Measurements from ENCODE around the gene ZMYM5. TPM values are rescaled to one million over a fixed set of nuclear protein-coding genes. Genes with fewer than 3 reads are reported as not detected.
"Not testable (repeated sequence)": the region's sequence is repeated elsewhere in the genome, so short reads cannot be mapped to it uniquely, and the experiment has no call there.

The ZMYM5 gene
- total and polyA plus RNA-seq, 5 donors from 2014 or later = 21.0 to 32.9 (median 26.8) TPM

DNA sequence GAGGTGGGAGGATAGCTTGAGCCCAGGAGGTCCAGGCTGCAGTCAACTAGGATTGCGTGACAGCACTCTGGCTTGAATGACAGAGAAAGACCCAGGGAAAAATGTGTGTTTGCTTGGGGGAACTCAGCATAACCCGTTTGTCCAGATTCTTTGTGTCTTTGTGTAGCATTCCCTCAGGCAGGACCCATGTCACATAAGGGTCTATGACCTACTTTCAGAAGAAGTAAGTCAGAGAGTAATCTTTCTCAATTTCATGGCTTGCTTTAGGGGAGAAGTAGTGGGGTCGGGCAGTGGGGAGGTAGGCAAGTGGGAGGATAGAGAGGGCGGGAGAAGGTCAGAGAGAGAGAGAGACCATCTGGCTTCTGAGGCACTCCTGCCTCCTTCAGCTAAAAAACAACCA lies 68.8 kb downstream of the ZMYM5 start:
- Mint-ChIP-seq H3K4me3 (no peak overlapping the region), H3K27me3 (no peaks in the 10 kb centered on the region), H3K27ac (no peak overlapping the region), H3K36me3 (peaks cover 5% of the 10 kb centered on the region), H3K4me1 (no peaks in the 10 kb centered on the region), H3K9me3 (no peaks in the 10 kb centered on the region)
- no peak for DNase-seq
- no peak for ATAC-seq (ENCODE audit: low read depth in 2 of 2)
- H3K27me3 ChIP-seq (ENCODE audit: control insufficient read depth, insufficient read depth, low read length) = no peaks in the 10 kb centered on the region
- no peaks in the 10 kb centered on the region for H3K4me1 ChIP-seq (ENCODE audit: control insufficient read depth, insufficient read depth, low read length, poor library complexity, severe bottlenecking)
- no peaks in the 10 kb centered on the region for H3K9me3 ChIP-seq (ENCODE audit: control insufficient read depth in 2 of 2, low read length in 2 of 2)
- no peaks in the 10 kb centered on the region for H3K36me3 ChIP-seq (ENCODE audit: control insufficient read depth, insufficient read depth, low read length)
- no peak overlapping the region for H3K4me3 ChIP-seq (ENCODE audit: low read depth, low read length)
- H3K27ac ChIP-seq (ENCODE audit: insufficient read depth, low read length, poor library complexity, severe bottlenecking) = no peak overlapping the region

DNA sequence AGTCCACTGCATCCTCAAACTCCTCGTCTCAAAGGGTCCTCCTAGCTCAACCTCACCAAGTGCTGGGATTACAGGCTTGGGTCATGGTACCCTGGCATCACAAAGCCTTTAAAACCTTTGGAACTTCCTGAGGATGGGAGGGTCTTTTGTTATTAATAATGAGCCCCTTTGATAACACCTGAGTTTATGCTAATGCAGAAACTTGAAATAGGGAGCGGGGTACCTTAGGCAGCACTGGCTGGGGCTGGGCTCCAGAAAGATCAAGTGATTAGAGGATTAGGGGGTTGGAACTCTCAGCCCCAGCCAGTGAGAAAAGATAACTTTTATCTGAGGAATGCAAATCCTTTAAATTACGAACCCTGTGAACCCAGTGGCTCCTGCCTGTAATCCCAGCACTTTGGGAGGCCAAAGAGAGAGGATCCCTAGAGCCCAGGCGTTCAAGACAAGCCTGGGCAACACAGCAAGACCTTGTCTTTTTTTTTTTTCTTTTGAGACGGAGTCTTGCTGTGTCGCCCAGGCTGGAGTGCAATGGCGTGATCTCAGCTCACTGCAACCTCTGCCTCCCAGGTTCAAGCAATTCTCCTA lies 71.4 kb downstream of the ZMYM5 start:
- peaks cover 0 to 2% (median 0%) of the 10 kb centered on the region in 4 donors for H3K4me1 Mint-ChIP-seq
- no peaks in the 10 kb centered on the region for H3K36me3 Mint-ChIP-seq
- no peaks in the 10 kb centered on the region for H3K27me3 Mint-ChIP-seq
- Histone ChIP-seq H3K36me3 (ENCODE audit: control insufficient read depth, insufficient read depth, low read length) (no peaks in the 10 kb centered on the region), H3K9me3 (ENCODE audit: control insufficient read depth in 2 of 2, low read length in 2 of 2) (no peaks in the 10 kb centered on the region), H3K4me1 (ENCODE audit: control insufficient read depth, insufficient read depth, low read length, poor library complexity, severe bottlenecking) (no peaks in the 10 kb centered on the region), H3K4me3 (ENCODE audit: low read depth, low read length) (no peak overlapping the region), H3K27ac (ENCODE audit: insufficient read depth, low read length, poor library complexity, severe bottlenecking) (no peak overlapping the region), H3K27me3 (ENCODE audit: control insufficient read depth, insufficient read depth, low read length) (no peaks in the 10 kb centered on the region)
- no peak overlapping the region for H3K27ac Mint-ChIP-seq
- no peak for DNase-seq
- peak overlapping the region in 1 of 4 donors; percentile 21 for H3K4me3 Mint-ChIP-seq
- ATAC-seq (ENCODE audit: low read depth in 2 of 2) = no peak
- no peaks in the 10 kb centered on the region for H3K9me3 Mint-ChIP-seq

DNA sequence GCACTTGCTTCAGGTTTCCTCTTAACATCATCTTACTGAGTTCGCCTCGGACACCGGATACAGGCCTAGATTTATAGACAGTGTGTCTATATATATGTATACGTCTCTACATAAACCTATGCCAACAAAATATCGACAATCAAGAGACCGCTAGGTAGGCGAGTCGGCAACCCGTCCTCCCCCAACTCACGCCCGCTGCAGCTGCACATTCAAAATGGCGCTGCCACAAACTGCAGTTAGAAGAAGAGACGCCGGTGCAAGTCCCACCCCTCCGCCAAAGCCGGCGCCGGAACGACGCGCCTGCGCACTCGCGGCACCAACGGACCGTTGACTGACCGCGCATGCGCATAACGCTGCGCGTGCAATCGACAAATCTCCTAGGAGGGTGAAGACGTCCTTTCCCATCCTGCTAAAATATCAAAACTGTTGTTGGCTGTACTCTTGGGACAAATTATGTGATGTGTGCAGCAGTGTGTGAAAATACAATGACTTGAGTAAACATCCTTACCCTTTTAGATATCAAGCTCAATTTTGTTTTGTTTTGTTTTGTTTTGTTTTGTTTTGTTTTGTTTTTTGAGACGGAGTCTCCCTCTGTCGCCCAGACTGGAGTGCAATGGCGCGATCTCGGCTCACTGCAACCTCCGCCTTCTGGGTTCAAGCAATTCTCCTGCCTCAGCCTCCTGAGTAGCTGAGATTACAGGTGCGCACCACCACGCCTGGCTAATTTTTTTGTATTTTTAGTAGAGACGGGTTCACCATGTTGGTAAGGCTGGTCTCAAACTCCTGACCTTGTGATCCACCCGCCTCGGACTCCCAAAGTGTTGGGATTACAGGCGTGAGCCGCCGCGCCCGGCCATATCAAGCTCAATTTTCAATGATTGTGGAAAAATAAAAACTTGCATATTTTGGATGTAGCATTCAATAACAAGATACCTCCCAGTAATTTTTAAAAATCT lies 80.4 kb downstream of the ZMYM5 start, which contains the start of gene PSPC1:
Gene PSPC1 (minus strand): TSS at position 219 of the 956 bp plus-strand sequence. CDS start 188 bp downstream, at position 31.
- H3K4me3 Mint-ChIP-seq = peak within 1 kb of the TSS; percentile 95 to 100 (median 99)
- peaks cover 2 to 16% (median 6%) of the 10 kb centered on the region in 4 donors for H3K4me1 Mint-ChIP-seq

DNA sequence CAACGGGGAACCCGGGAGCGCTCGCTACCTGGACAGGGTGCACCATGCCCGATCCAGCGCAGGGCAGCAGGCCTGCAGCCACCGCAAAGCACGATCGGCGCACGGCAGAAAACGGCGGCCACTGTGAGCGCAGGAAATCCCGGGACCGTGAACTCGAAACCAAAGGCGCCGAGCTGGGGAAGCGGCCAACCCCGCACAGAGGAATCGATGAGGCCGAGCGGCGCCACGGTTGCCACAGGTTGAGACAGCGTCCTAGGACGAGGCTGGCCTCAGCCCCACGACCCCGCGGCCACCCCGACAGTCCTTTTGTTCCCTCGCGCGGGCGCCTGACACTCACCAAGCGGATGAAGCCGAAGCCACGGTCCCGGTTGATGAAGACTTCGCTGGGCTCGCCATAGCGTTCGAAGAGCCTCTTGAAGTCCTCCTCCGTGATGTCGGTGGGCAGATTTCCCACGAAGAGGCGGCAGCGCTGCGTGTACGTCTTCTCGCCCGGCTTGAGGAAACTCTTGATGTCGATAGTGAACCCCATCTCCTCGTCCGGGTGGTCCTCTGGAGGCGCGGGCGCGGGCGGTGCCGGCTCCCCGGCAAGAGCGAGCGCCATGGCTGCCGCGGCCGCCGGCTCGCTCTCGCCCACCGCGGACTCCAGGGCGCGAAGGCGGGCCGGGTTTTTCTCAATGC lies 81.3 kb downstream of the ZMYM5 start:
- Mint-ChIP-seq H3K27me3 (peaks cover 6% of the 10 kb centered on the region), H3K9me3 (peaks cover 0 to 6% (median 0%) of the 10 kb centered on the region in 7 donors), H3K36me3 (no peaks in the 10 kb centered on the region), H3K4me3 (peak overlapping the region; percentile 95 to 100 (median 99)), H3K27ac (peak overlapping the region; percentile 99), H3K4me1 (peaks cover 2 to 18% (median 6%) of the 10 kb centered on the region in 4 donors)
- Histone ChIP-seq H3K4me3 (ENCODE audit: low read depth, low read length) (peak overlapping the region; percentile 82), H3K9me3 (ENCODE audit: control insufficient read depth in 2 of 2, low read length in 2 of 2) (no peaks in the 10 kb centered on the region), H3K36me3 (ENCODE audit: control insufficient read depth, insufficient read depth, low read length) (no peaks in the 10 kb centered on the region), H3K27ac (ENCODE audit: insufficient read depth, low read length, poor library complexity, severe bottlenecking) (peak overlapping the region; percentile 90), H3K27me3 (ENCODE audit: control insufficient read depth, insufficient read depth, low read length) (no peaks in the 10 kb centered on the region), H3K4me1 (ENCODE audit: control insufficient read depth, insufficient read depth, low read length, poor library complexity, severe bottlenecking) (peaks cover 3% of the 10 kb centered on the region)
- peak; percentile 36 to 70 (median 50) for DNase-seq
- ATAC-seq (ENCODE audit: low read depth in 2 of 2) = peak; percentile 40 to 43

More for the DNA sequence above, 80.4 kb downstream of the ZMYM5 start, which contains the start of gene PSPC1:
- peak within 1 kb of the TSS; percentile 99 for H3K27ac Mint-ChIP-seq
- peak within 1 kb of the TSS; percentile 90 for H3K27ac ChIP-seq (ENCODE audit: insufficient read depth, low read length, poor library complexity, severe bottlenecking)
- H3K27me3 ChIP-seq (ENCODE audit: control insufficient read depth, insufficient read depth, low read length); H3K9me3 ChIP-seq (ENCODE audit: control insufficient read depth in 2 of 2, low read length in 2 of 2); H3K9me3 Mint-ChIP-seq; H3K36me3 Mint-ChIP-seq; H3K4me1 ChIP-seq (ENCODE audit: control insufficient read depth, insufficient read depth, low read length, poor library complexity, severe bottlenecking); H3K27me3 Mint-ChIP-seq; H3K36me3 ChIP-seq (ENCODE audit: control insufficient read depth, insufficient read depth, low read length): not testable (repeated sequence)
- DNase-seq = peak; percentile 92 to 96 (median 95)
- H3K4me3 ChIP-seq (ENCODE audit: low read depth, low read length) = peak within 1 kb of the TSS; percentile 82
- ATAC-seq (ENCODE audit: low read depth in 2 of 2) = peak; percentile 93

DNA sequence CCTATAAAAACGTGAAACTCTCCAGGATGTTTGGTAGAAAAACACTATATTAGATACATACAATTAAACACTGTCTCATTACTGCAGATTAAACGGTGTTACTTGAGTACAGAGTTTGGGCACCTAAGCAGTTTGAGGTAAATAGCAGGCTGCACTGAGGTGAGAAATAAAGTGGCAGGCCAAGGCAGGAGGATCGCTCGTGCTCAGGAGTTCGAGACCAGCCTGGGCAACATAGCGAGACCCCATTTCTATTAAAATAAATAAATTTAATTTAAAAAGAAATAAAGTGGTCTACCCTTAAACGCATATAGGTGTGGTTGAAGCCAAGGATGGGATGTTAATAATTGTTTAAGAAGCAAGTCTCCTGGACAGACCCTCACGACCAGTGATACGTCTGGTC lies 81.9 kb downstream of the ZMYM5 start:
- H3K27me3 ChIP-seq (ENCODE audit: control insufficient read depth, insufficient read depth, low read length) = no peaks in the 10 kb centered on the region
- H3K4me1 ChIP-seq (ENCODE audit: control insufficient read depth, insufficient read depth, low read length, poor library complexity, severe bottlenecking) = peaks cover 3% of the 10 kb centered on the region
- H3K4me1 Mint-ChIP-seq = peaks cover 2 to 19% (median 6%) of the 10 kb centered on the region in 4 donors
- peak overlapping the region; percentile 95 to 100 (median 99) for H3K4me3 Mint-ChIP-seq
- peak overlapping the region; percentile 76 to 99 (median 99) for H3K27ac Mint-ChIP-seq
- H3K9me3 Mint-ChIP-seq = peaks cover 0 to 6% (median 0%) of the 10 kb centered on the region in 7 donors
- ATAC-seq (ENCODE audit: low read depth in 2 of 2) (no peak), DNase-seq (peak in 1 of 3 donors; percentile 34)
- H3K9me3 ChIP-seq (ENCODE audit: control insufficient read depth in 2 of 2, low read length in 2 of 2) = no peaks in the 10 kb centered on the region
- peaks cover 6% of the 10 kb centered on the region for H3K27me3 Mint-ChIP-seq
- H3K36me3 Mint-ChIP-seq = no peaks in the 10 kb centered on the region
- peak overlapping the region; percentile 90 for H3K27ac ChIP-seq (ENCODE audit: insufficient read depth, low read length, poor library complexity, severe bottlenecking)
- no peaks in the 10 kb centered on the region for H3K36me3 ChIP-seq (ENCODE audit: control insufficient read depth, insufficient read depth, low read length)
- peak overlapping the region; percentile 82 for H3K4me3 ChIP-seq (ENCODE audit: low read depth, low read length)

DNA sequence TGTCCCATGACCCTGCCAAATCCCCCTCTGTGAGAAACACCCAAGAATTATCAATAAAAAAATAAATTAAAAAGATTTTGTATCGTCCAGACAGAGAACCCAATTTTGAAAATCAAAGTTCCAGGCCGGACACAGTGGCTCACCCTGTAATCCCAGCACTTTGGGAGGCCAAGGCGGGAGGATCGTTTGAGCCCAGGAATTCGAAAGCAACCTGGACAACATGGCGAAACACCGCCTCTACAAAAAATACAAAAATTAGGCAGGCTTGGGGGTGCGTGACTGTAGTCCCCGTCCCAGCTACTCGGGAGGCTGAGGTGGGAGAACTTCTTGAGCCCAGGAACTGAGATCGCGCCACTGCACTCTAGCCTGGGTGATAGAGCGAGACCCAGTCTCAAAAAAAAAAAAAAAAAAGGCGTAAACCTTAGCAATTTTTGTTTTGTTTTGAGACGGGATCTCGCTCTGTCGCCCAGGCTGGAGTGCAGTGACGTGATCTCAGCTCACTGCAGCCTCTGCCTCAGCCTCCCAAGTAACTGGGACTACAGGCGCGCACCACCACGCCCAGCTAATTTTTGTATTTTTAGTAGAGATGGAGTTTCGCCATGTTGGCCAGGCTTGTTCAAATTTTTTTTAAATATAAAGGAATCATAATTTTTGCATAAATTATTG lies 82.6 kb downstream of the ZMYM5 start:
- H3K36me3 Mint-ChIP-seq; H3K27me3 Mint-ChIP-seq; H3K36me3 ChIP-seq (ENCODE audit: control insufficient read depth, insufficient read depth, low read length); H3K4me1 ChIP-seq (ENCODE audit: control insufficient read depth, insufficient read depth, low read length, poor library complexity, severe bottlenecking); H3K27me3 ChIP-seq (ENCODE audit: control insufficient read depth, insufficient read depth, low read length); DNase-seq; ATAC-seq (ENCODE audit: low read depth in 2 of 2); H3K9me3 ChIP-seq (ENCODE audit: control insufficient read depth in 2 of 2, low read length in 2 of 2); H3K9me3 Mint-ChIP-seq: not testable (repeated sequence)
- peak overlapping the region; percentile 83 to 99 (median 97) for H3K4me3 Mint-ChIP-seq
- peaks cover 5 to 25% (median 9%) of the 10 kb centered on the region in 4 donors for H3K4me1 Mint-ChIP-seq
- Histone ChIP-seq H3K4me3 (ENCODE audit: low read depth, low read length) (peak overlapping the region; percentile 82), H3K27ac (ENCODE audit: insufficient read depth, low read length, poor library complexity, severe bottlenecking) (peak overlapping the region; percentile 90)
- H3K27ac Mint-ChIP-seq = peak overlapping the region in 2 of 3 donors; percentile 76 to 99
